Brain microvascular endothelial cell (primary cell): ENCODE measurements around the gene CDHR2.

Source experiments
- DNase-seq: peaks from one replicate; pipeline ENCODE4 v3.0.0-alpha.2; 2020
- H3K27ac ChIP-seq: fragments of 250-450 bp; sonication (Bioruptor Pico); 2 replicates; pipeline ENCODE4 v1.5.1; 2020; ENCODE audit warnings: mild to moderate bottlenecking, moderate library complexity
- H3K27me3 ChIP-seq: fragments of 250-450 bp; sonication (Bioruptor Pico); replicated peaks from 2 replicates; pipeline ENCODE4 v1.5.1; 2020; ENCODE audit warnings: mild to moderate bottlenecking
- H3K36me3 ChIP-seq: fragments of 250-450 bp; sonication (Bioruptor Pico); replicated peaks from 2 replicates; pipeline ENCODE4 v1.5.1; 2020; ENCODE audit warnings: mild to moderate bottlenecking
- H3K4me3 ChIP-seq: 2 replicates; pipeline ENCODE4 v1.5.1; 2011; ENCODE audit warnings: low read depth, mild to moderate bottlenecking, control low read depth, low read length, moderate library complexity
- in situ Hi-C: cut with HindIII; loops from 2 replicates; pipeline ENCODE4 v1.10.0; 2017; ENCODE audit warnings: low sequenced_read_pairs, low pct_ligation_motif_present
- TF ChIP-seq, protein P1 (sequence below): IDR thresholded peaks from 2 replicates; pipeline ENCODE4 v1.5.1; 2011; ENCODE audit warnings: low read depth, mild to moderate bottlenecking, moderate library complexity, low read length, control low read depth, inconsistent platforms; ENCODE audit errors: missing control alignments

The CDHR2 gene

DNA sequence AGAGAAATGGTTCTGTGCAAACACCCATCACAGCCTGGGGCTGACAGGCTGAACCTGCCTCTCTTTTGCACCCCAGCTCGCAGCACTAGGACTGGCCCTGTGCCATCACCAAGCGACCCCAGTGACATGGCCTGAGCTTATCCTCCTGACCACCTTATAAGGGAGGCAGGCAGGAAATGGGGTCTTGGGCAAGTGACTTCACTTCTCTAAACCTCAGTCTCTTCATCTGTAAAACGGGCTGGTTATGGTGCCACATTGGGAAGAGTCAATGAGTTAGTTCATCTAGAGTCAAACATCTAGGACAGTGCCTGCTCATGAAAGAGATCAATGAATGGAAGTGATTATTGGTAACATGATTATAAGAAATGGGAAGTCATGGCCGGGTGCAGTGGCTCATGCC is 75.0 kb downstream of the CDHR2 start:
- Histone ChIP-seq H3K27ac (no peak overlapping the region), H3K36me3 (no peaks in the 10 kb centered on the region), H3K4me3 (no peak overlapping the region), H3K27me3 (peaks cover 26% of the 10 kb centered on the region)
- TF ChIP-seq, protein P1, sequence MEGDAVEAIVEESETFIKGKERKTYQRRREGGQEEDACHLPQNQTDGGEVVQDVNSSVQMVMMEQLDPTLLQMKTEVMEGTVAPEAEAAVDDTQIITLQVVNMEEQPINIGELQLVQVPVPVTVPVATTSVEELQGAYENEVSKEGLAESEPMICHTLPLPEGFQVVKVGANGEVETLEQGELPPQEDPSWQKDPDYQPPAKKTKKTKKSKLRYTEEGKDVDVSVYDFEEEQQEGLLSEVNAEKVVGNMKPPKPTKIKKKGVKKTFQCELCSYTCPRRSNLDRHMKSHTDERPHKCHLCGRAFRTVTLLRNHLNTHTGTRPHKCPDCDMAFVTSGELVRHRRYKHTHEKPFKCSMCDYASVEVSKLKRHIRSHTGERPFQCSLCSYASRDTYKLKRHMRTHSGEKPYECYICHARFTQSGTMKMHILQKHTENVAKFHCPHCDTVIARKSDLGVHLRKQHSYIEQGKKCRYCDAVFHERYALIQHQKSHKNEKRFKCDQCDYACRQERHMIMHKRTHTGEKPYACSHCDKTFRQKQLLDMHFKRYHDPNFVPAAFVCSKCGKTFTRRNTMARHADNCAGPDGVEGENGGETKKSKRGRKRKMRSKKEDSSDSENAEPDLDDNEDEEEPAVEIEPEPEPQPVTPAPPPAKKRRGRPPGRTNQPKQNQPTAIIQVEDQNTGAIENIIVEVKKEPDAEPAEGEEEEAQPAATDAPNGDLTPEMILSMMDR = no peak
- in situ Hi-C loops = no loop called here
- DNase-seq = no peak

DNA sequence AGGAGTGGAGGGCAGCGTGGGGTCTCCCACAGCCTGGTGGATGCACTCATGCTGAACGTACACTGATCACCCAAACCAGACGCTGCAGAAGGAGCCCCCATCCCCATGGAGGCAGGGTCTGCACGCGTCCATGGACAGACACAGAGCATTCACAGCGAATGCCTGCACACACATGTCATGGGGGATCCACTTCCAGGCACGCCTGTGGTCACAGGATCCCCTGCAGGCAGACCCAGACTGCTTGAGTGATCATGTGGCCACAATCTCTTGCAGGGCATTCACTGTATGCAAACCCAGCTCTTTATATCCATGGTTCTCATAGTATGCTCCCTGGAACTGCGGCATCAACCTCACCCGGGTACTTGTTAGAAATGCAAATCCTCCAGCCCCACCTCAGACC is 75.8 kb downstream of the CDHR2 start:
- in situ Hi-C loops = no loop called here
- H3K27me3 ChIP-seq = peaks cover 28% of the 10 kb centered on the region

DNA sequence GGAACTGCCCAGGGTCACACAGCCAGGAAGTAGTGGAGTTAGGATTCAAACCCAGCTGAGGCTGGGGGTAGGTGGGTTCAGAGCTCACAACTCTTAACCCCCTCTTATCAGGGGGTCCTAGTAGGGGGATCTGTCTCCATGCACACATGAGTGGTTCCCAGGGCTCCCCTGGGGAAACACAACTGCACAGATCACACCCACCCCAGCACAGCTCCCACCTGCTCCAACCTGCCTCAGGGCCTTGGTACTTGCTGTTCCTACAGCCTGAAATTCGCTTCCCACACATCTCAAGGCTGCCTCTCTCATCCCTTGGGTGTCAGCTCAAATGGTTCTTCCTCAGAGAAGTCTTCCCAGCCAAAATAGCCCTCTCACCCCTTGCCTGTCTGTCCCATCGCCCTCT is 76.4 kb downstream of the CDHR2 start:
- in situ Hi-C loops = no loop called here
- TF ChIP-seq, protein P1 = no peak
- Histone ChIP-seq H3K27ac (no peak overlapping the region), H3K36me3 (no peaks in the 10 kb centered on the region), H3K4me3 (no peak overlapping the region), H3K27me3 (peaks cover 25% of the 10 kb centered on the region)
- DNase-seq = no peak

More for the DNA sequence above, 75.8 kb downstream of the CDHR2 start:
- Histone ChIP-seq H3K36me3 (no peaks in the 10 kb centered on the region), H3K4me3 (no peak overlapping the region), H3K27ac (no peak overlapping the region)
- TF ChIP-seq, protein P1 = no peak
- DNase-seq = no peak

DNA sequence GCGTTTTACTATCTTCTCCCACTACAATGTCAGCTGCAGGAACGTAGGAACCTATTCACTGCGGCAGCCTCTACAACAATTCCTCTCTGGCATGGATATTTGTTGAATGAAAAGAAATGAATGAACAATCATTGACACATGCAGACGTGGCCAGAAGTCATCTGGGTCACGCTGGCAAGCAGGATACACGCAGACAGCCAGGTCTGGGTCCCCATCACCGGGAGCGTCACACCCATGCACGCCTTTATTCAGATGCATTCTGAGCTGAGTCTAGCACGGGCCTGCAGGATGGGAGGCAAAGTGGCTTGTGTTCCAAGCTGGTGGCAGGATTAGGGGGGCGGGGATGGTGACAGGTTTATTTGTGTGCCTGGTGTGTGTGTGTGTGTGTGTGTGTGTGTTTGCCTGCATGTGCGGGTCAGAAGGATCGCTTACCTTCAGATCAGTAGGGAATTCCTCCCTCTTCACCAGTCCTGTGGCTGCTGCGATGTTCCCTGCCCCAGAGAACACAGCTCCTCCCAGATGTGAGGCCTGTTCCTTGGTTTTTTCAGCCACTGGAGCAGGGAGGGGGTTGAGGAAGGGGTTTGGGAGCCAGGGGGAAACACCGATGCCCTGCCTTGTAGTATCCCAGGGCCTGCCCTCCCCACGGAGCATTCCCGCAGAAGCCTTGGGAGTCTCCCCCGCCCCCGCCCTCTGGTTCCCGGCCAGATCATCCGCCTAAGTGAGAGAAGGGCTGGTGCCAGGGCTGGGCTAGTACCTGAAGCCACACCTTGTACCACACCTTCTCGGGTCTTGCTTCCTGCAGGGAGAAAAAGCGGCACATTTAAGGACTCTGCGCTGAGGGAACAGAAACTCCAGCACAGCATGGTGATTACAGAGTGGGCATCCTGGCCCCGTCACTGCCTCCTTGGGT is 77.1 kb downstream of the CDHR2 start:
- H3K27ac ChIP-seq = no peak overlapping the region
- TF ChIP-seq, protein P1 = no peak
- peaks cover 22% of the 10 kb centered on the region for H3K27me3 ChIP-seq
- no peak overlapping the region for H3K4me3 ChIP-seq
- no peaks in the 10 kb centered on the region for H3K36me3 ChIP-seq
- DNase-seq = no peak
- in situ Hi-C loops = no loop called here

DNA sequence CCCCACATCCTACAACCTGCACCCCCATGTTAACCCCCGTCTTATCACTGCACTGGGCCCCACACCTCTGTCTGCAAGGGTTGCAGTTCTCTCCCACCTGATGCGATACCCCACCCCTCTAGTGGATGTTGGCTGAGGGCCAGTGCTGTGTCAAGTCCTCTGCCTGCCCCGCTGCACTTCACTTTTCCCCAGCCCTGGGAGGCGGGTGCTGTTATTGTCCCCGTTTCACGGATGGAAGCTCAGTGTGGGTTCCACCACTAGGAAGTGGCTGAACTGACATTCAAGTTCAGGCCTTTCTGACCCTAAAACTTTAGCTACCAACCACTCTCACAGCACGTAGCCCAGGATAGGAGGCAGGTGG is 77.7 kb downstream of the CDHR2 start:
- Histone ChIP-seq H3K27ac (no peak overlapping the region), H3K4me3 (no peak overlapping the region), H3K27me3 (peaks cover 26% of the 10 kb centered on the region), H3K36me3 (no peaks in the 10 kb centered on the region)
- TF ChIP-seq, protein P1 = no peak
- in situ Hi-C loops = no loop called here
- no peak for DNase-seq
